Measurements from ENCODE around the gene EIF3B.

DNA sequence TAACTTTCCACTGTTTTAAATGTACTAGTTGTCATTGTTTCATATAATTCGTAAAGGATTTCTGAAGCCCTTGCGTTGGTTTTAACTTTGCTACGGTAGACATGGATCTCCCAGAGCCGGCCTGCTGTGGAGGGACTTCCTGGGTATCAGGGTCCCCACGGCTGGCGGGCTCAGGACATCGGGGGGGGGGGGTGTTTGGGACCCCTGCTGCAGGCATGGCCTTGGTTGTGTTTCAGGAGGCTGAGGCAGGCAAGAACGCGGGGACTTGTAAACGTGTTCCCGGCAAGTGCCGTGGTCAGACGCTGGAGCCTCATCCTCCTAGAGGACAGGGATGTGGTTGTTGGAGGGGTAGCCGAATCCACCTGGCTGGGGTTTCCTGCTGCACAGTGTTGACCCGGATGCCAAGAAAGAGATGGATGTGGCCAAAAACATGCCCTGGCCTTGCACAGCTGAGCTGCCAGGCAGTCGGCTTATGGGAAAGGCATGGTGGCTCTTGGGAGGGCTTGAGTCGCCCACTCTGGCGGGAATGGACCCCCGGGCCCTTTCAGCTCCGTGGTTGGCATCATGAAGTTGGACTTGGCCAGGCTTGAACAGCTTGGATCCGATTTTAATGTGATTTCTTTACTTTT, 27.4 kb downstream of the EIF3B start:
- TF ChIP-seq, protein P1, sequence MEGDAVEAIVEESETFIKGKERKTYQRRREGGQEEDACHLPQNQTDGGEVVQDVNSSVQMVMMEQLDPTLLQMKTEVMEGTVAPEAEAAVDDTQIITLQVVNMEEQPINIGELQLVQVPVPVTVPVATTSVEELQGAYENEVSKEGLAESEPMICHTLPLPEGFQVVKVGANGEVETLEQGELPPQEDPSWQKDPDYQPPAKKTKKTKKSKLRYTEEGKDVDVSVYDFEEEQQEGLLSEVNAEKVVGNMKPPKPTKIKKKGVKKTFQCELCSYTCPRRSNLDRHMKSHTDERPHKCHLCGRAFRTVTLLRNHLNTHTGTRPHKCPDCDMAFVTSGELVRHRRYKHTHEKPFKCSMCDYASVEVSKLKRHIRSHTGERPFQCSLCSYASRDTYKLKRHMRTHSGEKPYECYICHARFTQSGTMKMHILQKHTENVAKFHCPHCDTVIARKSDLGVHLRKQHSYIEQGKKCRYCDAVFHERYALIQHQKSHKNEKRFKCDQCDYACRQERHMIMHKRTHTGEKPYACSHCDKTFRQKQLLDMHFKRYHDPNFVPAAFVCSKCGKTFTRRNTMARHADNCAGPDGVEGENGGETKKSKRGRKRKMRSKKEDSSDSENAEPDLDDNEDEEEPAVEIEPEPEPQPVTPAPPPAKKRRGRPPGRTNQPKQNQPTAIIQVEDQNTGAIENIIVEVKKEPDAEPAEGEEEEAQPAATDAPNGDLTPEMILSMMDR (IDR thresholded peaks at IDR 0.05; ENCODE audit: low read length) = no peak
- TF ChIP-seq EZH2 (optimal IDR thresholded peaks at IDR 0.05; ENCODE audit: low read depth, low read length) = no peak

Data from MM.1S (cell line).